Measurements from ENCODE around the gene AVEN.

Gene AVEN, protein sequence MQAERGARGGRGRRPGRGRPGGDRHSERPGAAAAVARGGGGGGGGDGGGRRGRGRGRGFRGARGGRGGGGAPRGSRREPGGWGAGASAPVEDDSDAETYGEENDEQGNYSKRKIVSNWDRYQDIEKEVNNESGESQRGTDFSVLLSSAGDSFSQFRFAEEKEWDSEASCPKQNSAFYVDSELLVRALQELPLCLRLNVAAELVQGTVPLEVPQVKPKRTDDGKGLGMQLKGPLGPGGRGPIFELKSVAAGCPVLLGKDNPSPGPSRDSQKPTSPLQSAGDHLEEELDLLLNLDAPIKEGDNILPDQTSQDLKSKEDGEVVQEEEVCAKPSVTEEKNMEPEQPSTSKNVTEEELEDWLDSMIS

DNA sequence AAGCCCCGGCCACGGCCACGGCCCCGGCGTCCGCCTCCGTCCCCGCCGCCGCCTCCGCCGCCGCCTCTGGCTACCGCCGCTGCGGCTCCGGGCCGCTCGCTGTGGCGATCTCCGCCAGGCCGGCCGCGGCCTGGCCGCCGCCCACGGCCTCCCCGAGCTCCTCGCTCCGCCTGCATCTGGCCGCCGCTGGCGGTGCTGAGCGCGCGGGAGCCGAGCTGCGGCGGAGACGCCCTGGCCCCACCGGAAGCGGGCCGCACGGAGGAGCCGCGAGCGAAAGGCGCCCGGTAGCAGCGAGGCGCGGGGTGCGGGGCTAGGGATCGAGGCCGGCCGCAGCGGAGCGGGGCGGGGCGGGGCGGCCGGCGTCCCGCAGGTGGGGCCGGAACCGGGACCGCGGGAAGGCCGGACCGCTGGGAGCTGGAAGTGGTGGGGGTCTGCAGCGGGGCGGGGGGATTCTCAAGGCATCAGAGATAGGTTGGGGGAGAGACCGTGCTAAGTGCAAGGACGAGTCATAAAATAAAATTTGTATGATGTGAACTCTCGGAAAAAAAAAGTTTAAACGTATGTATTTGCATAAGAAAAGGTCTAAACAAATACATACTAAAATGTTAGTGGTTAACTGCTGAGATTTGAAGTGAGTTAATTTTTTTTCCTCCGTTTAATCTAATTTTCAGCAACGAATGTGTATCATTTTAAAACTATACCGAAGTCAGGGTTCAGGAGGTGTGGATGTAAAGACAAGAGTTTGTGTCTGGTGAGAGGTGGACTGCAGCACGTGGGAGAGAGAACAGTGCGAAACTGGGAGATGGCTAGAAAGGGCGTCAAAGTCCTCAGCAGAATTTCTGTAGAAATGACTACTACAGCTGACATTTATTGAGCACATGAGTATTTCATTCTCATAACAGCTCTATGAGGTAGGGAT, at the start of gene AVEN:
AVEN (minus strand) TSS at position 334 of the 919 bp plus-strand sequence; CDS start at position 176, 158 bp downstream.
- peak within 1 kb of the TSS; percentile 99 for H3K4me3 ChIP-seq (ENCODE audit: low read length)
- TF ChIP-seq ZNF274 (IDR thresholded peaks at IDR 0.05; ENCODE audit: low read depth, low read length): no peak

DNA sequence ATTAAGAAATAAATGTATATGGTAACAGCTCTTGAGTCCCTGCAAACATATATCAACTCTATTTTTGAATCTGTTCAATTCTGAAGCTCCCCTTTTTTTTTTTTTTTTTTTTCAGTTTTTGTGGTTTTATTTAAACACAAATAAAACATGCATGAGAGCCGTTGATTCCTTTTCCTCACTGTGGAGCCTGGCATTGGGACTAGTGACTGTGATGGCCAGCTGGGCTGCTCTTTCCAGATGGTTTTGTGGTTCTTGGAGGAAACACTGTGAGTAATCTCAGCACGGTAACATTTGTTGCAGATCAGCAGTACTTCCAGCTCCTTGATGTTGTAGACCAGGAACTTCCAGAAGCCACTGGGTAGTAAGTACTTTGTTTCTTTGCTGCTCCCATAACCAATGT, 46.7 kb upstream of the AVEN start:
- no peak for TF ChIP-seq ZNF274 (IDR thresholded peaks at IDR 0.05; ENCODE audit: low read depth, low read length)
- H3K4me3 ChIP-seq (ENCODE audit: low read length): no peak overlapping the region

DNA sequence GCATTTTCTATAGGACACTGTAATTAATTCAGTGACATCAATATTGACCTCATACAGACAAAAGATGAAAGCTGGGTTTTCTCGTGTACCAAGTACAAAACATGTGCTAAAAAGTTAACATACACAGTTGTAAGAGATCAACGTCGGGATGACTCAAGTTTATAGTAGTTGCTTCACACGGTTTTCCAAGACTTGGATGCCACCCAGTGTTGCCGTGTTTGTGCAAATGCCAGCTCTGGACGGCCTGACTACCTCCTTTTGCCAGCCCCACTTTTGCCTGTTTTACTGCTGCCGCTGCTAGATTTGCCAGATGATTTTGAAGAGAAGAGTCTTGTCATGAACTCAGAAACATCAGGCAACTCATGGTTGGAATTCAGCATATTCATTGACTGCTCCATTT, 45.1 kb upstream of the AVEN start:
- no peak overlapping the region for H3K4me3 ChIP-seq (ENCODE audit: low read length)
- no peak for TF ChIP-seq ZNF274 (IDR thresholded peaks at IDR 0.05; ENCODE audit: low read depth, low read length)

DNA sequence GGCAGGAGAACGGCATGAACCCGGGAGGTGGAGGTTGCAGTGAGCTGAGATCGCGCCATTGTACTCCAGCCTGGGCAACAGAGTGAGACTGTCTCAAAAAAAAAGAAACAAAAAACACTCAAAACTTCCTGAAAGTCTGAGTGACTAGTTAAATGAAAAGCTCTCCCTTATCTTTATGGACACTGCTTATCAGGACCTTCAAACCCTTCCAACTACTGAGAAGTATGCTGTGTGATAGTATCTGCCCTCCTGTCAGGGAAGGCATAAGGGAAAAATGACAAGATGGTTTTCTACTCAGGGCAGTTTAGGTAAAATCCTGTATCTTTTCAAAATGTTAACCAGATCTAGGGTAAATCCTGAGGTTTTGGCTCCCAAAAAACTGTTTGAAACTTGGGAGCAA, 40.9 kb upstream of the AVEN start:
- TF ChIP-seq ZNF274 (IDR thresholded peaks at IDR 0.05; ENCODE audit: low read depth, low read length): no peak
- H3K4me3 ChIP-seq (ENCODE audit: low read length): no peak overlapping the region

DNA sequence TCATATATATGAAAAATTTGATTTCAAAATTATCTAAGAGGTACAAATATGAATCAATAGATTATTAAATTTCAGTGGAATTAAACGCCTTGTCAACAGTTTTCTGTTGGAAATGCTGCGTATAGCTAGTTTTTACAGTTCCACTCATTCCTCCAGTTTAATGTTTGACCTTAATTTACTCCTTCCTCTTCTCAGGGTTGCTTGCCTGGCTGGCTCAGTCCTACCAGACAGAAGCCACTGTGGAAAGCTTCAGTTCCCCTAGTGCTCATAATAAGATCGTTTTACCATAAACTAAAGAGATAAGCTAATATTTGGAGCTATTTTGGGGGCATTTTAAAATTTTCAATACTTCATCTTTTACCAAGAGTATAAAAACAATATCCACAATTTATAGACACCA, 39.9 kb upstream of the AVEN start:
- H3K4me3 ChIP-seq (ENCODE audit: low read length): no peak overlapping the region
- TF ChIP-seq ZNF274 (IDR thresholded peaks at IDR 0.05; ENCODE audit: low read depth, low read length): no peak

DNA sequence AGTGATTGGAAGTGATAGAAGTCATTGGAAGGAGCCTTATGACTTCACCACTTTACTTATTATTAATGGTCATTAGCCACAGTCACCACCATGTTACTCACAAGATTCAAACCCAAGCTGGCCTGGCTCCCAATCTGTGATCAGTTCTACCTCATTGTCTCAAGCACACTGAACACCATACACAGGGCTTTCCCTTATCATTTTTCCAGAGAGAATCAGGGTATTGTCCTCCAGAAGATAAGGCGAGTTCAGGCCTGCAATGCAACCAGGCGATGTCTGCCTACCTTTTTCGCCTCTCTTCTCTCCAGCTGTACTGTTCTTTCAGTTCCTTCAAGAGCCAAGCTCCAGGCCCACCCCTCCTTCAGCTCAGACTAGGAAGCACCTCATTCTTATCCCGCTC, 37.8 kb upstream of the AVEN start:
- no peak for TF ChIP-seq ZNF274 (IDR thresholded peaks at IDR 0.05; ENCODE audit: low read depth, low read length)
- no peak overlapping the region for H3K4me3 ChIP-seq (ENCODE audit: low read length)

DNA sequence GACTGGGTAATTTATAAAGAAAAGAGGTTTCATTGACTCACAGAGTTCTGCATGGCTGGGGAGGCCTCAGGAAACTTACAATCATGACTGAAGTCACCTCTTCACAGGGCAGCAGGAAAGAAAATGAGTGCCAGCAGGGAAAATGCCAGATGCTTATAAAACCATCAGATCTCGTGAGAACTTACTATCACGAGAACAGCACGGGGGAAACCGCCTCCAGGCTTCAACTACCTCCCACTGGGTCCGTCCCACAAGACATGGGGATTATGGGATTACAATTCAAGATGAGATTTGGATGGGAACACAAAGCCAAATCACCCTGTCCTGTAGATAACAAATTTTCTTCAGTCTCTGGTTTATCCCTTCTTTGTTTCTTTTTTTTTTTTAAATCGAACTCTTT, 31.0 kb upstream of the AVEN start:
- H3K4me3 ChIP-seq (ENCODE audit: low read length): no peak overlapping the region
- no peak for TF ChIP-seq ZNF274 (IDR thresholded peaks at IDR 0.05; ENCODE audit: low read depth, low read length)

DNA sequence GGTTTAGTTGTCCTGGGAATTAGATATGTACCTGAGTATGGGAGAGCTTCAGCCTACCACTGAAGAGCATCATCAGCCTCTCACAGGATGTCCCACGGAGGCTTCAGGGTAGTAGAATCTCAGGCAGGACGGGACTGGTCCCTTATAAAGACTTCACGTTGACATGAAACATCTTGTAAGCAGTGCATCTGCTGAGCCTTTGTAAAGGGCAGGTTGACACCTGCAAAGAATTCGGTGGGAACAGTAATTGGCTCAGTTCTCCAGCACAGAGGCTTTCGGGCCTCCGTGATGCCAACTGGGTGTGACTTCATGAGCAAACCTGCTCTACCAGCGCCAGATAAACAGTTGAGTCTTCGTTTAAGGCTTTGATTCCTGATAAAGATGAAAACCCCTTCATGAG, 26.9 kb upstream of the AVEN start:
- no peak overlapping the region for H3K4me3 ChIP-seq (ENCODE audit: low read length)
- TF ChIP-seq ZNF274 (IDR thresholded peaks at IDR 0.05; ENCODE audit: low read depth, low read length): no peak

DNA sequence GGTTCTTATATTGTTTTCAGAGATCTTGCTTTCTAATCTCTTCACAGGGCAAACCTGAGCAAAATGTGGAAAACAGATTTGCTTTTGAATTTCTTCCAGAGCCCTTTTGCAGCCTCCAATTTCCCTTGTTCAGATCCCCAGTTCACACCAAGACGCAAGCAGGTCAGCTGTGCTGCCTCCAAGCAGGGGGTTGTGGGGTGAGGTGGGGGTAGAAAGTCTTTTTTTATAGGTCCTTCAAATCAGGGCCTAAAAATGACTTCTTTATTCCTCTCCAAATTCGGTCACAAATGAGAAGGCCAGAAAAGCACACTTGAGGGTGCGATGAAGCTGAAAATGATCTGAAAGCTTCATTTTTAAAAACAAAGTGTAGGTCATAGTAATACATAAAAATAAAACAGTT, 26.3 kb upstream of the AVEN start:
- TF ChIP-seq ZNF274 (IDR thresholded peaks at IDR 0.05; ENCODE audit: low read depth, low read length): no peak

DNA sequence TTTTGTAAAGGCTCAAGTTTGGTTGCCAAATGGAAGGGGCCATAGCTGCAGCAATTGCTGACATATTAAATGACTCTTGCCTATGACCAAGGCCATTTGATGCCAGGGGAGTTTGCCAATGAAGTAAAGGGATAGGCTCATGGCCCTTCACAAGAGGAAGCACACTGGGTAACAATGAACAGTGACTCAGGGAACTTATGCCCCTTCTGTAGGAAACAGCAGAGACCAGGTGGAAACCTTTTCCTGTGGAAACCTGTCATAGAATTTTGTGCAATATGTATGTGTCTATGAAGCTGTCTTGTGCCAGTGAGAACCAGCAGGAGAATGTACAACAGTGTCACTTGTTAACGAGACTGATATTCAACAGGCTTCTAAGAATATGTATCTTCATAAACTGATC, 25.4 kb upstream of the AVEN start:
- TF ChIP-seq ZNF274 (IDR thresholded peaks at IDR 0.05; ENCODE audit: low read depth, low read length): no peak
- H3K4me3 ChIP-seq (ENCODE audit: low read length): no peak overlapping the region

More for the DNA sequence above, 26.3 kb upstream of the AVEN start:
- H3K4me3 ChIP-seq (ENCODE audit: low read length): no peak overlapping the region

DNA sequence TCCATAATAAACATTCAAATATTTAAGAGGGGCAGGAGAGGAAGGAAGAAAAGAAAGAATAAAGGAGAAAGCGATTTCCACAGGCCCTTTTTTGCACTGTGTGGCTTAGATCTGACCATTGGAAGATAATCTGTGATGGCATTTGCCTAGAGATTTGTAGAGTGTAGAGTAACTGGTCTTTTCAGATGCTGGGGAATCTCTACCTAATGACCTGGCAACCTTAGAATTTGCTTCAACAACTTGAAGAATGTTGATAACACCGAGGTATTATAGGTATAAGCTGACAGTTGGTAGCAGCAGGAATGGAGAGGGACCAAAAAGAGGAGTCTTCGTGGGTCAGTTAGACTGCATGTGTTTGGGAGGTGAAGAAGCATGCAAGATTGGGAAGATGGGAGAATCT, 20.9 kb upstream of the AVEN start:
- TF ChIP-seq ZNF274 (IDR thresholded peaks at IDR 0.05; ENCODE audit: low read depth, low read length): no peak
- H3K4me3 ChIP-seq (ENCODE audit: low read length): no peak overlapping the region

DNA sequence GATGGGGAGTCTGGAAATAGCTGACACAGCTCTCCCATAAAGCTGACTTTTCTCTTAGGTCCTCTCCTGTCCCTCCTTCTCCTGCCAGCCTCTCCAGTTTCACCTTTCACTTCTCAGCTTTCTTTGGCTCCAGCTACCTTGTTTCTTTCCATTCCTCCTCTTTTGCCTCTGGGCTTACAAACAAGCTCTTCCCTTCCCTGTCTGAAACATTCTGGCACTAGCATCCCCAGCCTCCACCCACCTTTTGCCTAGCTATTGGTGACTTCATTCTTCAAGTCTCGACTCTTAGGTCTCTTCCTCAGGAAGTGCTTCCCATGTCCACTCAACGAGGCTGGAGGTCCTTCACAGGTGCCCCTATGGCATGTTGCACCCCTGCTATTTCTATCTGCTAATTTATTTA, 20.5 kb upstream of the AVEN start:
- H3K4me3 ChIP-seq (ENCODE audit: low read length): no peak overlapping the region
- TF ChIP-seq ZNF274 (IDR thresholded peaks at IDR 0.05; ENCODE audit: low read depth, low read length): no peak

DNA sequence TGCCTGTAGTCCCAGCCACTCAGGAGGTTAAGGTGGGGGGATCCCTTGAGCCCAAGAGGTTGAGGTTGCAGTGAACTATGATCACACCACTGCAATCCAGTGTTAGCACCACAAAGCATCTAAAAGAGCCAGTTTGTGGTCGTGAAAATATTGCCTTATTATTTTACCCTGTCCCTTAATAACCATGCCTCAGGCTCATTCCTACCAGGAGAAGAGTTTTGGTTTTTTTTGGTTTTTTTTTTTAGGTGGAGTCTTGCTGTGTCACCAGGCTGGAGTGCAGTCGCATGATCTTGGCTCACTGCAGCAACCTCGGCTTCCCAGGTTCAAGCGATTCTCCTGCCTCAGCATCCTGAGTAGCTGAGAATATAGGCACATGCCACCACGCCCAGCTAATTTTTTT, 17.9 kb upstream of the AVEN start:
- no peak for TF ChIP-seq ZNF274 (IDR thresholded peaks at IDR 0.05; ENCODE audit: low read depth, low read length)
- H3K4me3 ChIP-seq (ENCODE audit: low read length): no peak overlapping the region

DNA sequence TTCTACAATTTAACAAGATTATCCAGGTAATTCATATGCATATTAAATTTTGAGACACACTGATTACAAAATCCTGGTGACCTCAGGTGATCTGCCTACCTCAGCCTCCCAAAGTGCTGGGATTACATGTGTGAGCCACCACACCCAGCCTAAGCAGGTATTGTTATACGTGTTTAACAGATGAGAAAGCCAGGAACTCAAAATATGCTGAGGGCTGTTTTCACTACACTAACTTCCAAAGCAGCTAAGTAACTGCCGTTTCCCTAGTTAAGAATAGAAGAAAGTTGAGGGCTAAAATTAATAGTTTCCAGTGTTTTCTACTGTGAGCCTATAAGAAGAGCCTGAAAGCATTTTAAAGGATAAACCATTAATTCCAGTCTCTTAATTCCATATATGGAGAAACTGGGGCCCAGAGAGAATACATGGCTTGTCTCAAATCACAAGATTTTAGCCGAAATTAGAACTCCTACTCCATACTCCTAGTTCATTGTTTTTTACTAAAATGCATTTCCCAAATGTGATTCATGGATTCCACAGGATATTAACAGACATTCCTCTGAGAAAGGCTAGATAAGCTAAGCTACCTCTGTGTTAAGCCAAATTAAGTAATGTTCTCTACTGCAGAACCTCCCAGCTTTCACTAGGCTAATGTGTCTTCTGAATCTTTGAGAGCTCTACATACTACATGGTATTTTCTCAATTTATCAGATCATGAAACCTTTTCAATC, 17.0 kb upstream of the AVEN start:
- H3K4me3 ChIP-seq (ENCODE audit: low read length): no peak overlapping the region
- TF ChIP-seq ZNF274 (IDR thresholded peaks at IDR 0.05; ENCODE audit: low read depth, low read length): no peak
